ENCODE results near the gene ALKBH8.
"Not testable (repeated sequence)": the region's sequence is repeated elsewhere in the genome, so short reads cannot be mapped to it uniquely, and the experiment has no call there.

The ALKBH8 gene, protein sequence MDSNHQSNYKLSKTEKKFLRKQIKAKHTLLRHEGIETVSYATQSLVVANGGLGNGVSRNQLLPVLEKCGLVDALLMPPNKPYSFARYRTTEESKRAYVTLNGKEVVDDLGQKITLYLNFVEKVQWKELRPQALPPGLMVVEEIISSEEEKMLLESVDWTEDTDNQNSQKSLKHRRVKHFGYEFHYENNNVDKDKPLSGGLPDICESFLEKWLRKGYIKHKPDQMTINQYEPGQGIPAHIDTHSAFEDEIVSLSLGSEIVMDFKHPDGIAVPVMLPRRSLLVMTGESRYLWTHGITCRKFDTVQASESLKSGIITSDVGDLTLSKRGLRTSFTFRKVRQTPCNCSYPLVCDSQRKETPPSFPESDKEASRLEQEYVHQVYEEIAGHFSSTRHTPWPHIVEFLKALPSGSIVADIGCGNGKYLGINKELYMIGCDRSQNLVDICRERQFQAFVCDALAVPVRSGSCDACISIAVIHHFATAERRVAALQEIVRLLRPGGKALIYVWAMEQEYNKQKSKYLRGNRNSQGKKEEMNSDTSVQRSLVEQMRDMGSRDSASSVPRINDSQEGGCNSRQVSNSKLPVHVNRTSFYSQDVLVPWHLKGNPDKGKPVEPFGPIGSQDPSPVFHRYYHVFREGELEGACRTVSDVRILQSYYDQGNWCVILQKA

GRCh38 chr11:107565219-107565937, at the start of gene ALKBH8:
ALKBH8 (minus strand) TSS chr11:107565735; CDS start chr11:107560893, 4,842 bp downstream.
- peak; percentile 80 to 81 for DNase-seq

DNA sequence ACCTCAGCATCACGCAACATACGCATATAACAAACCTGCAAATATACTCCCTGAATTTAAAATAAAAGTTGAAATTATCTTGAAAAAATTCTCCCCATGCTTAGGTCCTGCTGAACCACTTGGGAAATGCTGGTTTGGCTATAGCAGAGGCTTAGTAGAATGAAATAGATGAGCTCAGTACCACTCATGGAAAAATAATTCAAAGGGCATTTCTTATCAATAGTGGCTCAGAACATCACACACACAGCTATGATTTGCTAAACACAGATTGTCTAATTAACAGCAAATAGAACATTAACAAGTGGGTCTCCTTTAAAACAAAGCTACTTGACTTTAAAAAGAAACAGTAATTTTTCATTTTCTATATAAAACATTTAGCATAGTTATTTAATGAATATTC, 46.9 kb upstream of the ALKBH8 start:
- no peak for DNase-seq

DNA sequence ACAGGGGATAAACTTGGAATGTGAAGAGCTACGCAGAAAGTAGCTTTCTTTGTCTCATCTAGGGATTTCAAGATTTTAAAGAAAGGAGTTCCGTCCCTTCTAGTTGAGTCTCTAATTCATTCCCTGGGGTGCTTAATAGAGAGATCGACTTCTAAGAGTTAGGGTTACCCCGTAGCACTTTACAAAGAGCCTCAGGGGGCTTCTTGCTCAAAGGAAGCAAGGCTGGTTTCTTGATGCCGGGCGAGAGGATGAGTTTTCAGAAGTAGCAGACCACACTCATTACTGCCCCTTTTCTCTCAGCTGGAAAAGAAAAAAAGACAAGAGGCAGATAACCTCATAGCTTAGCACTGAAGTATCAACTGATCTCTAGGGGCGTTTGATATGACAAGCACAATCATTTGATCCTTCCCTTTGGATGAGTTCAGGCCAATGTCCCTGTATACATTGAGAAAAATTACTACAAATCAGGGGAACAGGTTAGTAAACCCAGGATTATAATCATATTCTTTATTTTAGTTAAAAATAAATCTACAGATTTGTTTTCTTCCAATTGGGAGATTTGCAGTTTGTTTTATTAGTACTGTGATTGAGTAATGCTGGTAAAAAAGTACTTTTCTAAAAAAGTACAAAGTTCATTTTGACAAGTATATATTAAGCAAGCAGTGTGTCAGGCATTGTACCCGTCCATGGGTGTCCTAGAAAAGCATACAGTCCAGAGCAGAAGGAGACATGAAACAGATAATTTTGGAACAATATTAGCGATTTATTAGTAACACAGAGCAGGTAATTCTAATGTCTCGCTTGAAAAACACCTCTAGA, 44.1 kb upstream of the ALKBH8 start:
- no peak for DNase-seq

- no peak for DNase-seq
Measured at GRCh38 chr11:107608809-107609208, 43.3 kb upstream of the ALKBH8 start.

GRCh38 chr11:107606141-107606540, 40.6 kb upstream of the ALKBH8 start:
- no peak for DNase-seq

DNA sequence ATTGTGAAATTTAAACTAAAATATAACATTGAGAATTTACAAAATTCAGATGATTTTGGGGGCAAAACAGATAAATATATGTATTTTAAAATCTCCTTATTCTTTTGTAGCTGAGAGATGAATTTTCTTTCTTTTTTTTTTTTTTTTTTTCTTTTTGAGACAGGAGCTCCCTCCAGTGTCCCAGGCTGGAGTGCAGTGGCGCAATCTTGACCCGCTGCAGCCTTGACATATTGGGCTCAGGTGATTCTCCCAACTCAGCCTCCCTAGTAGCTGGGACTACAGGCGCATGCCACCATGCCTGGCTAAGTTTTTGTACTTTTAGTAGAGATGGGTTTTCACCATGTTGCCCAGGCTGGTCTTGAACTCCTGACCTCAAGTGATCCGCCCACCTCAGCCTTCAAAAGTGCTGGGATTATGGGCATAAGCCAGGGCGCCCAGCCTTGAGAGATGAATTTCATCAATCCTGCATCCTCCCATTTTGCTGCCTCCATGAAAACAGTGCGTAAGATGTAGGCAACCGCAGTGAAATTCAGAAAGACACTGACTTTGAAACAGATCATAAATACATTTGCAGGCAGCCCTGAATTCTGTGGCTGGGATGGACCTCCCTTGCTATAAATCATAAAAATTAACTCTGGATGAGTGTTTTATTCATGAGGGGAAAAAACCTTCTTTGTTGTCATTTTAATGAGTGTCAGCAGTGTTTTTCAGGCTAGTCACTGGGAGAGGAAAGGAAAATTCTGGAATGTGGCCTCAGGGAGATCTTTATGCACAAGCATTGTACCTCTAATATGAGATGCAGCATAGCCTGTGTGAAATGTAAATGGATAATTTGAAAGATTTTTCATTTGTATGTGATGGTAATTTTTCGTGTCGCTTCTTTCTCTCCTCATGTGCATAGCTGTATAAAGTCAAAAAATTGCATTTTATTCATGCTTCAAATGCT, 39.8 kb upstream of the ALKBH8 start:
- DNase-seq = no peak

GRCh38 chr11:107598225-107599139, 32.9 kb upstream of the ALKBH8 start:
- DNase-seq = peak in 1 of 2 donors; percentile 5

DNA sequence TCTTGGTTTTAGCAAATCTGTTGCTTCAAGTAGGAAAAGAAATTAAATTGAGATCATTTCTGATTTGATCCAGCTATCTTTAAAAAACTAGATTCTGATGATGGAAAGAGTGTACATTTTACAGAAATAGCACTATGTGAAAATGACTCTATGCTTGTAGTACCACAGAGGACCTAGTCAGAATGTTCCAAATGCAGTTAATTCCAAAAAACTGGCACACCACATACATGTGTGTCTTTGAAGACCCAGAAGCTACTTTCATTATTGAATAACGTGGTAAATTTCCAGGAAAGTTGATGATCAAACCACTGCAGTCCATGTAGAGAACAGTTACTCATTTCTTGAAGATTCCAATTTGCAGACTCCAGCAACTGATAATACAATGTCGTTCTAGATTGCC, 29.2 kb upstream of the ALKBH8 start:
- no peak for DNase-seq

GRCh38 chr11:107593951-107594350, 28.4 kb upstream of the ALKBH8 start:
- DNase-seq = no peak

- DNase-seq = no peak
Measured at GRCh38 chr11:107592813-107593212, 27.3 kb upstream of the ALKBH8 start.

- DNase-seq = peak in 1 of 2 donors; percentile 9
Measured at GRCh38 chr11:107592231-107592590, 26.7 kb upstream of the ALKBH8 start.

DNA sequence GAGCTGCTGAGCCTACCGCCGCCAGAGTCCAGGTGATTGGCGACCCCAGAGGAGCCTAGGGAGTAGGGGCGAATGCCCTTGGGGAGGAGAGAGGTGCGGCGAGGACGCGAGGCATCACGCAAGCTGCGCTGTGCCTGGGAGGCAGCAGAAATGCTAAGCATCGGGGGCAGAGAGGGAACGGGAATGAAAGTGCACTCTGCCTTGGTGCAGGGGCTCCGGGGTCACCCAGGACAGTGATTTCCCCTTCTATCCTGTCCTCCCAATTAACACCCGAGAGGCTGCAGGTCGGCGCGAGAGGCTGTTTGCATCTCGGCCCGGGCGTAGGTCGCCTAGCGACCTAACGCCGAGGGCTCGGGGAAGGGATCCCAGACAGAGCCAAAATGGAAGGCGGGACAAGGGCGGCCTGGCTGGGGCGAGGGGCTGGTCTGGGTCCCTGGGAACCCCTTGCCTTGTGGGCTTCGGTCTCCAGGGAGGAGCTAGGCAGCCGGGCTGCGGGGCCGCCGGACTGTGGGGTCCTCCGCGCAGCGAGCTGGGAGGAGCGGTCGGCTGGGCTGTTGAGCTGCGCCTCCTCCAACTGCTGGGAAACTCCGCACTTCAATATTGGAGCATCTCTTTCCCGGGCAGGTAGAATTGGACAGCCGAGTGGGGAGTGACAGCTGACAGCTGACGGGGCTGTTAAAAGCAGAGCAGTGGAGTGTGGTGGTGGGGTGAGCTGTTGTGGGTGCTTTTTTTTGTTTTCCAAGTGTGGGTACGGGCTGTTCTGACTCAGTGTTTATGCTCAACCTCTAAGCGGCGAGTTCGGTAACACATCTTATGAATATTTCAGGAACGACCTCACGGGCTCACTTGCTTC, 26.1 kb upstream of the ALKBH8 start:
- peak; percentile 41 to 46 for DNase-seq

DNA sequence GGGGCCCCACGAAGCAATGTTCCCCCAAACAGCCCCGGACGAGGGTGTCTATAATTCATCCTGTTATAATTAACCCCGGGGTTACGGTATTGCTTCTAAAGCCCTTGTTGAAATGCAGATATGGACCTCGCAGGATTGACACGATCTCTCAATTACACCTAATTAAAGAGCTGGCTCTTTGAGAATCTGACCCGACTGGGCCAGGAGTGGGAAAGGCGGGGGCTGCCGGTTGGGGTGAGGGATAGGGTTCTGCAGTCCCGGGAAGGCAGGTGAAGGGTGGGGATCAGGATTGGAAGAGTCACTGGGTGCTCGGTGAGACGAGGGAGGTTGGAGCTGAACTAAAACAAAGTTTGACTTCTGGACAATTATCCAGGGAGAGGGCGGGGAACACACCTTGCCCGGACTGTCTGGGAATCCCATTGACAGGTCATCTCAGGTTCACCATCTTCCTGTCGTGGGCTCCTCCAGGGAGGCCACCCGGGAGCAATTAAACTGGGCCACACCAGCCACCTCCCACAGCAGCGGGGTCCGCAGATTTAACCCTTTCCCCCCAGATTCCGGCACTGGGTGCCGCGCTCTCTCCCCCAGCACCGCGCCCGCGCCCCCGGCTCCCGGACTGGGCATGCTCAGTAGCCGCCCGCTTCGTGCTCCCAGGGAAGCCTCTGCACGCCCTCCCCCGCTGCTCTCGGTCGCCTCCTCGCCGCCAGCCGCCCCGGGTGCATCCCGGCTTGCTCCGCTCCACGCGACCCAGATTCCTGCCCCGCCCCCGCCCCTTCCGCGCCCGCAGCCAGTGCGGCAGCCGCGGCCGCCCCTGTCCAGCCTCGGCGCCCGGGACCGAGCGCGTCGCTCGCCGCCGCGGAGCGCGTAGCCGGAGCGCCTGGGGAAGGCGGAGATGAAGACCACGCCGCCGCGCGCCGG, 25.2 kb upstream of the ALKBH8 start, which contains the start of gene ELMOD1:
Gene ELMOD1 (plus strand): TSS at position 688 of the 918 bp plus-strand sequence. CDS start 27,043 bp downstream, outside the sequence.
- peak; percentile 28 to 60 for DNase-seq

GRCh38 chr11:107587306-107587979, 21.9 kb upstream of the ALKBH8 start:
- DNase-seq = no peak

DNA sequence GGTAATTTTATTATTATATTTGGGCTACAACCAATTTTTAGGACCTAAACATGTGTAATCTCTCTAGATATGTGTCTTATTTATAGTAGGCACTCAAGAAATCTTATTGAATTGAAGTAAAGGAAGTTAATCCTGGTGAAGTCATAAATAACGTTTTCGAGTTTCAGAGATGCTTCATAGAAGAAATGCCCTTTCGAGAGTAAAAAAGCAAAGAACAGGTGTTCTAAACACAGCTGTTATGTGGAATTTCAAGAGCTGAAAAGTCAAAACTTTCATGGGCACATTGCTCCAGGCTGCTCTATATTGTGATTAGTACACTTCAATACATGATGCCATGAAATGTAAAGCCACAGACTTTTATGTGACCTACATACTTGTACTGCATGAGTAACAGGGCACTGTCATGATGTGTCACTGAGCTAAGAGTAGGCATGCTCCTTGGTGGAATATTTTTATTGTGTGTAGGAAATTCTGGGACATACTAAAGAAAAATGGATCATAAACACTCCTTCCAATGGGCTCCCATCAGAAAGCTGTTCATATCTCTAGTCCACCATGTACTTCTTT, 18.2 kb upstream of the ALKBH8 start:
- no peak for DNase-seq

DNA sequence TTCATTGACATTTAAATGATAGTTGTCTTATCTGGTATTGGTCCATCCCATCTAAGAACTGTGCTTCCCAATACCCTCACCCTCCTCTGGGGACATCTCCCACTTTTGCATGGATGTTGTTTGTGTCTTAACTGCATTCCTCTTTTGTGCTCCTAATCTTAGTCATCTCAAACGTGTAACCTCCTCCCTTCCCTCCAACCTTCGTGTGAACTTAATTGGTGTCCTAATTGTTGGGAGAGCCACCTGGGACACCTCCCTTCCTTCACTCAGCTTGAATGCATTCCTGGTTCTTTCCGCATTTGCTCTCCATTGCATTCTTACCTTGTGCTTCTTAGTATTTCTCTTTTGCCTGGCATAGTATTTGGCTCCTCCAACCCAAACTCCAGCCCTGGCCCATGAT, 15.6 kb upstream of the ALKBH8 start:
- no peak for DNase-seq

DNA sequence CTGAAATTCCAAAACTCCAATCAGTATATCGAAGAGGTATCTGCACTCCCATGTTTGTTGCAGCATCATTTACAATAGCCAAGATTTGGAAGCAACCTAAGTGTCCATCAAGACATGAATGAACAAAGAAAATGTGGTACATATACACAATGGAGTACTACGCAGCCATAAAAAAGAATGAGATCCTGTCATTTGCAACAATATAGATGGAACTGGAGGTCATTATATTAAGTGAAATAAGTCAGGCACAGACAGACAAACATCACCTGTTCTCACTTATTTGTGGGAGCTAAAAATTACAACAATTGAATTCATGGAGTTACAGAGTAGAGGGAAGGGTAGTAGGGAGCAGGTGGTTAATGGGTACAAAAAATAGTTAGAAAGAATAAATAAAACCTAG, 13.6 kb upstream of the ALKBH8 start:
- DNase-seq = not testable (repeated sequence)
